GM18951 (cell line): ENCODE results near the gene ENTHD1.

ENCODE experiments used
- POLR2A ChIP-seq: IDR thresholded peaks from 4 replicates; pipeline ENCODE4 v1.6.1; 2011; ENCODE audit warnings: mild to moderate bottlenecking; ENCODE audit not compliant: insufficient read length, insufficient read depth; ENCODE audit errors: extremely low read depth
- in situ Hi-C: fragments of 300-500 bp; cut with MboI; formaldehyde crosslinking; loops from one replicate; pipeline ENCODE4 v1.12.0; 2022; ENCODE audit warnings: low sequenced_read_pairs, mixed read lengths, inconsistent platforms; ENCODE audit not compliant: unreplicated experiment

ENTHD1 gene

DNA sequence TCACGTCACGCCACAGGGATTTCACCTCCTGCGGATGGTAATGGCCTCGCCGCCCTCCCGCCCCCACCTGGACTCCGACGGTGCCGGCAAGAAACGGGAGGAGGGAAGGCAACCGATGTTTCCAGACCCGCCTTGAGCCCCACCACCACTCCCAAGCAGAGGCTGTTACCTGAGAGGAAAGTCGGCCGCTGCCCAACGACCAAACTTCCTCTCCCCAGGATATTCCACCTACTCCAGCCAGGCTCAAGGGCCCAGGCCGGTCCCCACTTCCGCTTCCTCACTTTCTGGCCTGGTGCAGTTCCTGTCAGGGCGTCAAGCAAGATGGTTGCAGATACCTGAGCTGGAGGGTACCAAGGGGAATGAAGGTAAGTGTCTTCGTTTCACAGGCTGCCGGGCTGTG is at the start of gene ENTHD1:
Gene ENTHD1, minus strand, starts transcription at position 235 of the 400 bp plus-strand sequence. CDS start 6,012 bp downstream, outside the sequence.
- no peak for TF ChIP-seq POLR2A
- in situ Hi-C loops, result no loop called here

- in situ Hi-C loops, result no loop called here
- TF ChIP-seq POLR2A, result no peak
Observed at GRCh38 chr22:39943337-39943736, 49.8 kb upstream of the ENTHD1 start.

DNA sequence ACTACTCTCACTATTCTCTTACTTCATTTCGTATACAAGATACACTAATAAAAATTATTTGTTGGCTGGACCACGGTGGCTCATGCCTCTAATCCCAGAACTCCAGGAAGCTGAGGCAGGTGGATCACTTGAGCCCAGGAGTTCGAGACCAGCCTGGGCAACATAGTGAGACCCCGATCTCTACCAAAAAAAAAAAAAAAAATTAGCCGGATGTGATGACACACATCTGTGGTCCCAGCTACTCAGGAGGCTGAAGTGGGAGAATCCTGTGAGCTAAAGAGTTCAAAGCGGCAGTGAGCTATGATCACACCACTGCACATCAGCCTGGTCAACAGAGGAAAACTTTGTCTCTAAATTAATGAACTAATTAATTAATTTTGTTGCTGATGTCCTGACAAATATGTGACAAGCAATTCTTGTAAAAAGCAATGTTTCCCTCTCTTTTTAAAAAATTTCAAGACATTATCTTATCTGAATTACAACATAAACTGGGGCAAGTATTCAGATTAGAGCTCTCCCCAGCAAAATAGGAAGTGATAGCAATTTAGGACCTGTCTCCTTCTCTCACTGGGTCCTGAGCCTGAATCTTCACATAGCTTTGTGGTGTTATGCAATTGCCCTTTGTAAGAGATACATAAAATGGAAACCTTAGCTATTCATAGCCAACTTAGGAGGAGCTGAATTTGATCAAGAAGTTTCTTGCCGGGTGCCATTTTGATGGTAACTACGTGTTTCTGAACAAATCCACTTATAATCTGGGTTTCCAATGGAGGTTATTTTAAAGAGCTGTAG is 49.1 kb upstream of the ENTHD1 start:
- in situ Hi-C loops, result no loop called here
- TF ChIP-seq POLR2A, result no peak

DNA sequence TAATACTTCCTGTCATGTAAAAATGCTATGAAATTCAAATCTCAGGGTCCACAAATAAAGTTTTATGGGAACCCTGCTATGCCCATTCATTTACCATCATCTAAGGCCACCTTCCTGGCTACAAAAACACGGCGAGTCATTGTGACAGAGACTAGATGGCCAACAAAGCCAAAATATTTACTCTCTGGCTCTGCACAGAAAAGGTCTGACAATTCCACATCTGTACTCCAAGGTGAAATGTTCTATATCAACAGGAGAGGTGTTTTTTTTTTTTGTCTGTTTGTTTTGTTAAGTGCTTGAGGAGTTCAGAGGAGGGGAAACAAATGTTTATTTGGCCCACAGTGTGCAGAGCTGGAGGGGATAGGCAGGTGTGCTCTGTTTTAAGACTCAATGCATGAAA is 48.0 kb upstream of the ENTHD1 start:
- TF ChIP-seq POLR2A, result no peak
- in situ Hi-C loops, result no loop called here

DNA sequence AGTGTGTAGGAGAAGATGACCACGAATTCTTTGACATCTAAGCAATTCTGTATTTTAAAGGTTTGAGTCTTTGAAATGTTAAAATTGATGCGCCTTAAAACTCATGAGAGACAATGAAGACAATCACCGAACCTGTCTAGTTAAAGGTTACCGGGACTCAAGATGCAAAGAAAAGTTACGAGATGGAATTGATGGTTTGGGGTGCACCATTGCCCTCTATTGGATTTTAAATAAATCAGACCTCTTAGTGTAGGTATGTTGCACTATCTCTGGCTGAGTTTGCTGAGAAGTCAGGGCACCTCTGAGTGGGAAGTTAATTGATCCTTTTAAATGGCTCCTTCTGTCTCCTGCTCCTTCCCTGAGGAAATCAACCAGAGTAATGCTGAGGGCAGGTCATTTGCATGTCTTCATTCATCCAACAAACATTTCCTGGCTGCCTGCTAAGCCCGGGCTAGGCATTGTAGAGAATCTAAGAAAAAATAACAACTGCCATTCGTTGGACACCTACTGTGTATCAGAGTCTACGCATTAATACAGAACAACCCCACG is 47.3 kb upstream of the ENTHD1 start:
- in situ Hi-C loops, result no loop called here
- TF ChIP-seq POLR2A, result no peak

DNA sequence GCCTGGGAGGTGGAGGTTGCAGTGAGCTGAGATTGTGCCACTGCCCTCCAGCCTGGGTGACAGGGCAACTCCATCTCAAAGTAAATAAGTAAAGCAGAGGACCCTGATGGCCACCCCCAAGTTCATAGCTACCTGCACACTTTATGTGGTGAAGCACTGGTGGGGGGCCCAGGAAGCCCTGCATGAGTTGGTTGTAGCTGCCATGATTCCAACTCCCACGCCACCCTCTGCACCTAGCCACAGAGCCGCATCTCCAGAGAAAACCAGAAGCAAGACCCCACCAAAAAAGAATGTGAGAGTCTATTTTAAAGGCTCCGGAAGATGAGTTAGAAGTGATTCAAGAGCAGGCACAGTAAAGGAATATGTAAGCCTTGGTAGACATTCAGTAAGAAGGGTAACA is 46.3 kb upstream of the ENTHD1 start:
- in situ Hi-C loops, result no loop called here
- TF ChIP-seq POLR2A, result no peak

DNA sequence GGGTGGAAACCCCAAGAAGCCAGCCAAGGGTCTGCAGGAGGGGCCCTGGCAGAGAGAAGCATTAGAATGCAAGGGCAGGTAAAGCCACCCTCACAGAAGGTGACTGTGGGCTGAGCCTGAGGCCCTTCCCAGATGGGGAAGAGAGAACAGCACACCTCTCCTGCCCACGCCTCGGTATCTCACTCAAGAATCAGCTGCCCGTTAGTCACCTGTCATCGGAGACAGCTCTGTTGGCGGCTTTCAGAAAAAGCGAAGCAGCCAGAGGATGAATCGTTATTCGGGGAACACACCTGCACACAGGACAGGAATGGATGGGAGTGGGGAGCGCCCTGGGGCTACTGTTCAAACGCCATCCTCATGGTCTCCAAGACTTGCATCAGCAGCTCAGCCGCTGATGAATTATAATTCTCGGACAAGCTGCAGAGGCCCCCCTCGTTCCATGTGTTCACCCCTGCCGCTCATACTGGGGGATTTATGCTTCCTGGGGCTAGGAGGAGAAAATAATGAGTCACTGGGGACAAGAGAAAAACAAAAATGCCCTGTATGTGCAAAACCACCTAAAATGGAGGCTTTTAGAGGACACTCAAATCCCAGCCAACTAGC is 45.0 kb upstream of the ENTHD1 start:
- in situ Hi-C loops, result no loop called here
- TF ChIP-seq POLR2A, result no peak

DNA sequence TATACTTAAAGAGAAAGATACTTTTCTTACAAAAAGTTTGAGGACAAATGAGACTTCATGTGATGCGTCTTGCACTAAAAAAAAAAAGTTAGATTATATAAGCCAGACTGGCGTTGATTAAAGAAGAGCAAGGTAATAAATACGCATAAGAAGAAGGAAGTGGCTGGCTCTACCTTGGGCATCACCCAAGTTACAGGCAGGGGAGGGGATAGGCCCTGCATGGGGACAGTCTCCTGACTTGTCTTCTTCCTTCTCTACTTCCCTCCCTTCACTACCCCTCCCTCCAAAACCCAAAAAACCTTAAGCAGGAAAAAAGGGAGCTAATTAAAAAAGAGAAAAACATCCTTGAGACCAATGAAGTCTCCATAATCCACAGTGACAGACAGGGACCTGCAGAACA is 44.3 kb upstream of the ENTHD1 start:
- in situ Hi-C loops, result no loop called here

GRCh38 chr22:39936523-39937145 is 43.1 kb upstream of the ENTHD1 start:
- in situ Hi-C loops, result no loop called here
- TF ChIP-seq POLR2A, result no peak

More for the DNA sequence above, 44.3 kb upstream of the ENTHD1 start:
- no peak for TF ChIP-seq POLR2A

- in situ Hi-C loops, result no loop called here
- no peak for TF ChIP-seq POLR2A
Observed at GRCh38 chr22:39935612-39936011, 42.1 kb upstream of the ENTHD1 start.

- no peak for TF ChIP-seq POLR2A
Observed at GRCh38 chr22:39935116-39935515, 41.6 kb upstream of the ENTHD1 start.

GRCh38 chr22:39933741-39934140 is 40.2 kb upstream of the ENTHD1 start:
- TF ChIP-seq POLR2A, result no peak
- in situ Hi-C loops, result no loop called here

More at GRCh38 chr22:39935116-39935515, 41.6 kb upstream of the ENTHD1 start:
- in situ Hi-C loops, result no loop called here

- in situ Hi-C loops, result no loop called here
- no peak for TF ChIP-seq POLR2A
Observed at GRCh38 chr22:39932918-39933649, 39.5 kb upstream of the ENTHD1 start.

DNA sequence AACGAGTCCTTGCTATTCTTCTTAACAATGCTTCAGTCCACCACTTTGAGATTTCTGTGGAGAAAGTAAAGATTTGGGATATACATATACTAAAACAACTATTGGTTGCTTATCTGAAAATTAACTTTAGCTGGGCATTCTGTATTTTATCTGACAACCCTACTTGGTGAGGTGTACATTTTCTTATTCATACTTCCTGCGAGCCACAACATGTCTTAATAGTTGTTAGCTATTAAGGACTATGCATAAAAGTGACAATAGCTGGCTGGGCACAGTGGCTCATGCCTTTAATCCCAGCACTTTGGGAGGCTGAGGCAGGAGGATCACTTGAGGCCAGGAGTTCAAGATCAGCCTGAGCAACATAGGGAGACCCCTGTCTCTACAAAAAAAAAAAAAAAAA is 38.6 kb upstream of the ENTHD1 start:
- in situ Hi-C loops, result no loop called here
- TF ChIP-seq POLR2A, result no peak
